GM18858 (cell line): ENCODE results near the gene KLK14.

Source experiments
- ATAC-seq: cut with Tn5 transposase; IDR thresholded peaks from one replicate; pipeline ENCODE4 v1.9.1; 2021; ENCODE audit not compliant: unreplicated experiment

The KLK14 gene

DNA sequence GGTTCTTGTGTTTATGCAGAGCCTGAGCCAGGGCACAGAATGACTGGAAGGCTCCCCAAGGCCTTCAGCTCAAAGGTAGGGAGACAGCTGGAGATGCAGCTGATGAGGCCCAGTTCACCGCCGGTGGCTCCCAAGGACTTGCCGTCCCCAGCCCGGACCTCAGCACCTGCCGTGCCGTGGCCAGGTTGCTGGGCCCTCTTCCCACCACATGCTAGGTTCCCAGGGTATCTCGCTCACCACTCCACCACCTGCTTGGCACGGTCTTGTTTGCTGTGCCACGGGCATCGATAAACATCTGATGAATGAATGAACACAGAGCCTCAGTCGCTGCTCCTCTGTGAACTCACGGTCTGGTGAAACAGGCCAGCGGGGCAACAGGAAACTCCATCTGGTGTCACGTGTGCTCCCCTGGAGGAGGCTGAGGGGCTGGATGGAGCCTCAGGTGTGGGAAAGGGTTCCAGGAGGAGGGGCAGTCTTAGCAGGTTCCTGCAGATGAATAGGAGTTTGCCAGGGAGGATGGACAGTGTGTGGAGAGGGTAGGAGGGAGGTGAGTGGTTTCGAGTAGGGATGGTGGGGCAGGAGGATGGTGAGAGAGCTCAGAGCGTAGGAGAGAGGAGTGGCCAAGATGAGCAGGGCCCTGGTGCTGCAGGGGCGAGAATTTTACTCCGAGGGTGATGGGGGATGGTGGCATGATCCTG is 3.6 kb upstream of the KLK14 start:
- ATAC-seq, result no peak

DNA sequence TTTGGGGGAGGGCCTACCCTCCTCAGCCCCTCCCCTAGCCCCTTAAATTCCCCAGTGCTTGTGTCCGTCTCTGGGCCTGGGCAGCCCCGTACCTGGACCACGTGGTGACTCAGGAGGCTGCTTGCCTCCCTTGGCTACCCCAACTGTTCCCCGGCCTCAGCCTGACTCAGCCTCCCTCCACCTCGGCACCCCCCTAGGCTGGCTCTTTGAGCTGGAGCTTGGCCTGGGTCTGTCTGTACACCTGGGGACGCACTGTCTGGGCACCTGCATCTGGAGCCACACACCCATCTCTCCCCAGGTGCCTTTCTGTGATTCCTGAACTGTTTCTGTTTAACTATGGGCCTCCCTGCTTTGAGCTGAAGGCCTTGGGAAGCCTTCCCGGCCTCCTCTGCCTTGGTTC is 1.8 kb upstream of the KLK14 start:
- ATAC-seq, result no peak

DNA sequence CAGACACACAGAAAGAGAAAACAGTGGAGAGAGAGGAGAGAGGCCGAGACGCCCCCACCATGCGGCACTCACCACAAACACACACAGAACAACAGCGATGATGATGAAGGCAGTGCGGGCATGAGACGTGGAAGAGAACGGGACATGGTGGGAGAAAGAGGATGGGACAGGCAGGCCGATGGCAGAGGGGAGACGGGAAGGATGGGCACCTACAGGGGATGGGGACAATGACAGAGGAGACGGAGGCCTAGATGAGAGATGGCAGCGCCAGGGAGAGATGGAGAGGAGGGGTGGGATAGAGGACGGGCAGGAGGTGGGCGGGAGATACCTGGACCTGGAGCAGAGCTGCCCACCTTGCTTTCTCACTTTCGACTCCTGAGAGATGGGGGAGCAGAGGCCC is 1.1 kb upstream of the KLK14 start:
- no peak for ATAC-seq

DNA sequence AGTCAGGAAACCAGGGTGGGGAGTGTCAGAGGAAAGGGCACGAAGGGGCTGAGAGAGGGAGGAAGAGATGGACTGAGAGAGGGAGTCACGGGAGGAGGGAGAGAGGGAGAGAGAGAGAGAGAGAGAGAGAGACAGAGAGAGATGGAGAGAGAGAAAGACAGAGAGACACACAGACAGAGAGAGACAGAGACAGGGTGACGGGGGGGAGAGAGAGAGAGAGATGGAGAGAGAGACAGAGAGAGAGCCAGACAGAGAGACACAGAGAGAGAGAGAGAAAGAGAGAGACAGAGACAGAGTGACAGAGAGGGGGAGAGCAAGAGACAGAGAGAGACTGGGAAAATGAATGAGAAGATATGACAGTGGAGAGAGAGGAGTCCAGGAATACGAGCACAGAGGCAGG is 494 bp upstream of the KLK14 start:
- ATAC-seq, result no peak

DNA sequence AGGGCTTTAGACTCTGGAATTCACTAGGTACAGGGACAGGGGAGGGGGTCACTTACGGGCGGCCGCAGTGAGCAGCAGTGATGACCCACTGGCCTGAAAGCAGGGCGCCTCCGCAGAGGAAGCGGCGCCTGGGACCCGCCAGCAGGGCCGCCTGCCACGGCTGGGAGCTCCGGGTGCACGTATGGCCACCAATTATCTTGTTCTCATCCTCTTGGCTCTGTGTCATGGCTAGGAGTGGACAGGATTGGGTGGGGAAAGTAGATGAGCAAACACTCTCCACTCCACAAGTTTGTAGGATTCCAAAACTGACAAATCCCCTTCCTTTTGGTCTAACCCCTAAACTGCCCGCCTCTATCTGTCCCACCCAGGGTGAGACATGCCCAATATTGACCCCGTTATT is 1.2 kb downstream of the KLK14 start:
- ATAC-seq, result no peak

DNA sequence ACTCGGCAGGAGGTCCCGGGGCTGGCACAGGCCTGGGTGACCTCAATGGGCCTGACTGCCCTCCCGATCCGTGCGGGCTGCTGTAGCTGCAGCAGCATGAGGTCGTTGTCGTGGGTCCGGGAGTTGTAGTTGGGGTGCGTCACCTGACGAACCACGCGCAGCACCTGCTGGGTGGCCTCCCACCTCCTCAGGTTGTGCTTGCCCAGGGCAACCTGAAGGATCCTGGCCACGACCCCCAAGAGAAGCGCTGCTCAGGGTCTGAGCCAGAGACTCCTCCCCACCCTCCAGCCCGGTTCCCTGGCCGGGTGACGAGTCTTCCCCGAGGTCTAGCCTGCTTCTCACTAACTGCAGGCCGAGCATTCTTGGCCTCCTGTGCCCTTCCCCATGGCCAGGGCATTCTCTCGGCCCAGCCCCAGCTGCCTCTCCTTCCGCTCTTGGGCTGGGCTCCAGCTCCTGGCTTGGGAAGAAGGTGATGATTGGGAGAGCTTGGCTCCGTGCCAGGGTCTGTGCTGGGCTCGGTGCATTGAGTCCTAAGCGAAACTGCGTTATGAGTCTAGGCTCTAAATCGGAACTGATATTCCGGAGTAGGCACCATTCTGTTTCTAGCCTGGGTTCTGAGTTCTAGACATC is 3.1 kb downstream of the KLK14 start:
- ATAC-seq, result no peak

DNA sequence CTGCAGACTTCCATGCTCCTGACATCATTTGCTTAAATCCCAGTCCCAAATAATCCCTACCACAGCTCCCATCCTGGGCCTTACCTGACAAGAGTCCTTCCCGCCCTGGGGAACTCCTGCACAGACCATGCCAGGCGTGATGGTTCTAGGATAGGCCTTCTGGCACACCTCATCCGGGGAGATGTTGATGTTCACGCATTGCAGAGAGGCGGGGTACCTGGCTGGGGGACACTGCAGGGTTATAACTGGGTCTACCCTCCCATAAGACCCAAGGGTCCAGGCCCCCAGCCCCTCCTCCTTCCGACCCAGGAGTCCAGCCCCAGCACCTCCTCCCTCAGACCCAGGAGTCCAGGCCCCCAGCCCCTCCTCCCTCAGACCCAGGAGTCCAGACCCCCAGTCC is 4.0 kb downstream of the KLK14 start:
- no peak for ATAC-seq

DNA sequence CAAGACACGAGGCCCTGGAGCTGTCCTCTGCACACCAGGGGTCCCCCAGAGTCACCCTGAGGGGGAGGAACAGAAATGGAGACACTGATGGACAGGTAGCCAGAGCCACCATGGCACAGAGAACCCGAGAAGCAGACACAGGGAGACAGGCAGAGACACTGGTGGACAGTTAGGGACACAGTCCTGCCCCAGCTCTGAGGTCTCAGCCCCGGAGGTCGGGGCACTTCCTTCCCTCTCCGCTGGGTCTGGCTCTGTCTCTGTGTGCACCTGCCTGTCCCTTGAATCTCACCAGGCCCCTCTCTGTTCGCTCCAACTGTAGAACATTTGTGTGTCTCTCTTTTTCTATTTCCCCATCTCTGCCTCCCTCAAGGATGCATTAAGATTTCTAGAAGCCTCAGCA is 4.6 kb downstream of the KLK14 start:
- ATAC-seq, result no peak

DNA sequence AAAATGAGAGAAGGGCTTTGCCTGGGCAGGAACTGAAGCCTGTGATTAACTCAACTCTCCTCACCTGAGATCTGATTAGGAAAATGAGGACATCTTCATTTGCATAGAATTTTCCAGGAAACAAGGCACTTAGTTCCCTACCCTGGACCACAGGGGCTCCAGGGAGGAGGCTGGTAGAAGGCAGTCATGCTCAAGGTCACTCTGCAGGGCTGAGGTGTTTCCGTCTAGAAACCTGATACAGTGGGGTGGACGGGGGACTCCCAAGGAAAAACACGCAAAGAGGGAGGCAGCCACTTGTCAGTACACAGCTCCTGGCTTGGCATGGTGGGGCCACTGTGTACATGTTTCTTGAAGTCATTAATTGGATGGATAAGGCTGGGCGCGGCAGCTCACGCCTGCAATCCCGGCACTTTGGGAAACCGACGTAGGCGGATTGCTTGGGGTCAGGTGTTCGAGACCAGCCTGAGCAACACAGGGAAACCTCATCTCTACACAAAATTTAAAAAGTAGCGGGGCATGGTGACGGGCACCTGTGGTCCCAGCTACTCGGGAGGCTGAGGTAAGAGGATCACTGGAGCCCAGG is 6.0 kb downstream of the KLK14 start:
- ATAC-seq, result no peak

DNA sequence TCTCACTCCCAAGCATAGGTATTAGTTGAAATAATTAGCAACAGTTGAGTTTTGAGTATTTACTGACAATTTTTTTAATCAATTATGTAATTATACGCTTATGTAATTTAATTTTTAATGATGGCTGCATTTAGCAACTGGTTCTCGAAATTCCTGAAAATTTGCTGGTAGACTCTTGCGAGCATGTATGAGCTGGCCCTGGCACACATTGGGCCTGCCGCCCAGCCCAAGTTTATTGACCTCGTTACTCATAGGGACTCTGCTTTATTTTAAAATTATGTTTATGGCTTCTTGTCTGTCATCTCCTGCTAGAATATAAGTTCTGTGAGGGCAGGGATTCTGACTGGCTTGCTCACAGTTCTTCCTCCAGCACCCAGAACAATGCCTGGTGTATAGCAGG is 6.7 kb downstream of the KLK14 start:
- no peak for ATAC-seq

DNA sequence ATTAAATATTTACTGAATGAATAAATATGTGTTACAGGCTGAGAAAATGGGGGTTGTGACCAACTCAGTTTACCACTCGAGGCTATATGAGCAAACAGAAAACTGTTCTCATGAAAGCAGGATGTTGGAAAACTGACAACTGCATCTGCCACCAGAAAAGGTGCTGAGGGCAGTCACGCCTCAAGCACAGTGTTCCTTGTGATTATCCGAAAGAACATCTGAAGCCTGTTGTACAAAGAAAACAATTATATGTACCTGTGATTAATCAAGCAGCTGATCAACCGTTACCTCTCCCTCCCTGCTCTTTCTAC is 11.6 kb downstream of the KLK14 start:
- no peak for ATAC-seq

DNA sequence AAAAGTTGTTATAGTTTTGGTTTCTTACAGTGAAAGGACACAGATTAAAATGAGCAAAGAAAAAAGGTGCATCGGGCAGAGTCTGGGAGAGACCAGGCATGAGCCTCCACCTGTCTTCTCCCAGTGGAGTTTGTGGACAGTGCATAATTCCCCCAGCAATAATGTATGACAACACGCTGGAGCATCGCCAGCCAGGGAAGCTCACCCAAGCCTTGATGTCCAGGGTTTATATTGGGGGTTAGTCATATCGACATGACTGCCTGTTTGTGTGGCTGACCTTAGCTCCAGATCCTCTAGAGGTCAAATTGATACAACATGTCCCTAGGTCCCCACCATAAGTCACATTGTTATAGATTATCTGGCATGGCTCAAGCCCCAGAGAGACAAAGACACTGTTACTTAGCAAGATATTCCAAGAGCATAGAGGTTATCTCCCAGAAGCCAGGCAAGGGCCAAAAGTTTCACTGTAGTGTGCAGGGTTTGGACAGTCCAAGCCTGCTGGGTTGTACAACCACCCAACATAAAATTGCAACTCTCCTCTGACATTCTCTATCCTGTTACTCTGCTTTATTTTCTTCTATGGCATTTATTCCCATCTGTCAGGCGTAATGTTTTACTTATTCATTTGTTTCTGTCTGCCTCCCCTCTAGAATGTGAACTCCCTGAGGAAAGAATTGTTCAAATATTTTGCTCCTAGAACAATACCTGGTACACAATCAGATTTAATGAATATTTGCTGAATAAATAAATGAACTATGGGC is 12.2 kb downstream of the KLK14 start:
- ATAC-seq, result no peak

DNA sequence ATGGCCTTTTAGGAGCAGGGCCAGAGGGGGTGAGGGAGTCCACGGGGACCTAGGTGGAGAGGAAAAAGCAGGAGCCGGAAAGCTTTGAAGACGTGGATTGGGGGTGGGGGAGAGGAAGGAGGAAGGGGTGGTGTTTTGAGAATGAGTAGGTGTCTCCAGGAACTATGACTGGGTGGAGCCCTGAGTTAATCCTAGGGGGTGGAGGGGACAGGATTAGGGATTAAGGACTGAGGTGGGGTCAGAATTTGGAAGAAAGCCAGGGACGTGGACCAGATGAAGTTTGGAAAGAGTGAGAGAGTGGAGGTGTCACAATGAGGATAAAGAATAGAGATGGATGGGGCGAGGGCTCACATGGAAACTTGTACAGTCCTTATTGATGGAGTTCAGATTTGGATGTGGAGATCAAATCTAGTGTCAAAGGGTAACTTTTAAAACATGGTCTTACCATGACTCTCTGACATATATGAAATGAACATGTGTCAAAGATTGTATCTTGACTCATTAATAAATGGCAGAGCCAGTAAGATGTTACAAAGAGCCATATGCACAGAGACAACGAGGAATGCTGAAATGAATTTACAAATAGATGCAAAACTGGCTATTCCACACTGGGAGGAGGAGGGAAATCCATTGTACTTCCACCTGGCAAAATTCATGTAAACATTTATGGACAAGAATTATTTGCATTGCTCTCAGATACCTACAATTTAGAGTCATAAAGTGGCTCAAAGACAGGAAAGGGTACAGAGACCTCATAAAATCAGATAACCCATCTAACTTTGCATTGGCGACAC is 16.1 kb downstream of the KLK14 start:
- no peak for ATAC-seq

DNA sequence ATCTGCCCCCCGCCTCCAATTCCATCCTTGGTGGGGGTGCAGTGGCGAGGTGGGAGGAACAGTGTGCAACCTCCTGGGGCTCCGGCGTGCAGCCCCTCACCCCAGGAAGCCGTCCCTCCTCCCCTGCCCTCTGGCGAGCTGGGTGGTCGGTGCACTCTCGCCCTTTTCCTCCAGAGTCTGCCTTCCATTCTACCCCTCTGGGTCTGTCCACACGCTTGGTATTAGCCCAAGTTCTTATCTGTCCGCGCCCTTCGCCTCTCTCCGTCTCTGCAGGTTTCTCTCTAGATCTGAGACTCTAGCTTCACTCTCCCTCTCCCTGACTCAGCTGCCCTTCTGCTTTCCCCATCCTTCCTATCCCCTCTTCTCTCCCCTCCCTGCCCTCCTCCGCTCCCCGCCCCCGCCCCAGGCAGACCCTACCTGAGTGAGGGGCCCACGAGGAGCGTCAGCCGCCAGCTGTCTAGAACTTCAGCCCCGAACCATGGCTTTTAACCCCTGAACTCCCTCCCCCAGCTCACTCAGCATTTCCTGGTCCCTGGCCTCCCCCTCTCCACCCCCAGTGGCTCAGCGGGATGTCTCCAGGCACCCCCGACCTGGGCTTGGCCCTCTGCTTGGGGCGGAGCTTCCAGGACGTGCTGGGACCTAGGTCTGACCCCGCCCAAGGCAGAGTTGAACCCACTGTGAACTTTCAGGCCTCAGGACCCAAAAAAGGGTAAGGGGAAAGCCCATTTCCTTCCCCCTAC is 17.3 kb downstream of the KLK14 start:
- ATAC-seq, result no peak

DNA sequence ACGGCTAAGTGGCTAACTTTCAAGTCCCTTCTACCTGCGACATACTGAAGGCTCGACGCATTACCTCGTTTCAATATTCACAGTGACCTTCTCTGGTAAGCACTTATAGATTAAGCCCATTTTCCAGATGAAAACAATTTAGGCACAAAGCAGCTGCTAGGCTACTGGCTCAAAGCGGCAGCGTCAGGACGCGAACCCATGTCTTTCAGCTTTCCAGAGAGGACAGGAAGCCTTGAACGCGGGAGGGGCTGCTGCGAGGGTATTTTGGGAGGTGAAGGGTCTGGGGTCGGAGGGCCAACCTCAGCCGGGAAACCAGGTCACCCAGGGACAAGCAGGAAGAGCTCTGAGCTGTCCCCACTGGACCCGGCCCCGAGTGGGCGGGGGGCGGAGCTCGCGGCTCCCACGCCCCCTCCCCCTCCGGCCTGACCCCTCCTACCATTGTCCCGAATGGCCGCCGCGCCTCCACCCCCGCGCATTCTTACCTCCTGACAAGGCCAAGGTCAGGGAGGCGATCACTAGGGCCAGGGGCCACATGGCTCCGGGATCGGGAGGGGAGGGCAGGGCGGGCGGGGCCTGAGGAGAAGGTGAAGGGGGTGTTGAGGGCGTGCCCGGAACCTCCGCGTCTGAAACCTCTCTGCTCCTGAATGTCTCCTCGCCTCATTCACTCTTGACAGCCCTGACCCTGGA is 18.0 kb downstream of the KLK14 start, which contains the start of gene KLK13:
Gene KLK13, minus strand, starts transcription at position 559 of the 687 bp plus-strand sequence. Its CDS starts 25 bp downstream, at position 534.
- ATAC-seq, result no peak

DNA sequence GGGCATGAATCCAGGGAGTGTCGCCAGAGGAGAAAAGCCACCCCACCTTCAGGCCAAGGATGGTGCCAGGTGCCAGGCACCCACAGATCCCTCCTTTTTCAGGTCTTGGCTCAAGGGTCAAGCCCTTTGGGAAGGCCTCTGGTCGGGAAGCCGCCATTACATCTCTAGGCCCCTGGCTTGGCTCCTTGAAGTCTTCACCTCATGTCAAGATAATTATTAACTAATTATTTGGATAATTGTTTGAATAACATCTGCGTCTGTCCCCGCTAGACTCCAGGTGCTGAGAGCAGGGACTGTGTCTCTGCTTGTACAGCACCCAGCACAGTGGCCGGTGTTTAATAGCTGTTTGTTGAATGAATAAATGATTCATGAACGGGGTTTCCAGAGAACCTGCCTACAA is 19.0 kb downstream of the KLK14 start:
- no peak for ATAC-seq

DNA sequence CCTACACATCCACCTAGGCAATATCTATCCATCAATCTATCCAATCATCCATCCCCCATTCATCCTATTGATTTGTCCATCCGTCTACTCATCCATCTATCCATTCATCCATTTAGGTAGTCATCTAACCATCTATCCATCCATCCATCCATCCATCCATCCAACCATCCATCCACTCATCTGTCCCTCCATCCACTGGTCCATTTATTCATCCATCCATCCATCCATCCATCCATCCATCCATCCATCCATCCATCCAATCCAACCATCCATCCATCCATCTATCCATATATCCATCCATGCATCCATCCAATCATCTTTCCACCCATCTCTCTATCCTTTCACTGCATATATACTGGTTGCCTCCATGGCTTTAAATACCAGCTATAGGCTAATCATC is 21.7 kb downstream of the KLK14 start:
- ATAC-seq, result no peak

DNA sequence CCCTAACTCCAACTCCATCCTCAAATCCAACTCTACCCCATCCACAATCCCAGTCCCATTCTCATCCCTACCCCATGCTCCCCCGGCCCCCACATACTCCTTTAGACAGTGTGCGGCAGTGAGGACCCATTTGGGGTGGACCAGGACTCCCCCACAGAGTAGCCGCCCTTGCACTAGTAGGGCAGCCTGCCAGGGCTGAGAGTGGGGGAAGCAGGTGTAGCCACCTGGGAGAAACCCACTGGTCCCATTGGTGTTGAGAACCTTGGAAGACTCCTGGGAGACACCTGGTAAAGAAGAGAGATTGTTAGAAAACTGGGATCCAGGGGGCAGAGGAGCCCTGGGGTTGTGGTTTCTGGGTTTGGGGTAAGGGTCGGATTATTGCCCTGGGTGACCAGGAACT is 22.4 kb downstream of the KLK14 start:
- ATAC-seq, result no peak

DNA sequence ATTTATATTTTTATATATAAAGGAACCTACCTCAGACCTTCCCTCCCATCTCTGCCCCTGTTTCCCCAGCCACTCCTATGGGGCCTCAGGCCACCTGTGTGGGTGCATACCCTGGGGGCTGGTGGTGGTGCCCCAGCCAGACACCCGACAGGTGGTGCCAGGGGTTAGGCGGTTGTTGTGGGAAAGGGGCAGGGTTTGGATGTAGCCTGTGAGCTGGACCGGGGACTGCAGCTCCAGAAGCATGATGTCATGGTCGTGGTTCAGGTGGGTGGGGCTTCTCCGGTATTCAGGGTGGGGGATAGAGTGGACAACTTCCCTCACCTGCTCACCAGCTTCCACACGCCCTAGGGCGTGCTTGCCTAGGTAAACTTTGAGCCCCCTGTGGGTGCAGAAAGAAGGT is 23.0 kb downstream of the KLK14 start:
- ATAC-seq, result no peak

DNA sequence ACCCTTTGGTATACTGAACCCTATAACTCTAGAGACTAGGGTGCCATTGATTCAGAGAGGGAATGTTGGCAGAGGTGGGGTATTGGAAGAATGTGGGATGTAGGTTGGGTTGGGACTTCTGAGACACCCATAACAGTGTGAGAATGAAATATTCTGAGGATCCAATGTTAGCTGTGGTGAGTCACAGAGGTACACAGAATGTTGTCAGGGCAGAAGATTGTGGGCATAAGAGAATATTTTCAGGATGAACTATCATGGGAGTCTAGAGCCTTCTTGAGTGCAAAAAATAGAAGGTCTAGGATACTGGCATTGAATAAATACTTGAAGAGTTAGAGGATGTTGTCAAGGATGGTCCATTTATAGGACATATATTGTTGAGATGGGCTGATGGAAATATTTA is 26.8 kb downstream of the KLK14 start:
- no peak for ATAC-seq
